H1 (cell line): ENCODE measurements around the gene PET117. TPM values are rescaled to one million over a fixed set of nuclear protein-coding genes. Genes with fewer than 3 reads are reported as not detected.

Source experiments
- CTCF ChIA-PET: fragments of 300-600 bp; sonication (Branson Sonifier 250); formaldehyde crosslinking; loops from one replicate; lab custom pipeline; 2021; ENCODE audit not compliant: partially characterized antibody; lab: Charles Lee
- POLR2A ChIA-PET: fragments of 300-600 bp; sonication (Branson Sonifier 250); formaldehyde crosslinking; loops from one replicate; lab custom pipeline; 2021; ENCODE audit warnings: inconsistent platforms; ENCODE audit not compliant: partially characterized antibody; lab: Charles Lee
- DNase-seq, 2 experiments: peaks; one replicate each; pipeline versions ENCODE4 v3.0.0 to v3.0.0-alpha.2; 2010 to 2022; ENCODE audit warnings: low spot score in 2 of 2, low read depth in 1 of 2, mixed read lengths in 1 of 2
- FAIRE-seq: peaks from 2 replicates; lab custom pipeline; 2011; peaks lifted over from hg19 to GRCh38; lab: Jason Lieb, UNC
- H2AFZ ChIP-seq: 2 replicates; pipeline ENCODE4 v1.8.1; 2012; ENCODE audit warnings: low read length, inconsistent platforms
- H2AK5ac ChIP-seq: 2 replicates; pipeline ENCODE4 v1.6.1; 2013; ENCODE audit warnings: low read depth, low read length
- H2BK120ac ChIP-seq: replicated peaks from 2 replicates; pipeline ENCODE3; 2013; ENCODE audit warnings: low read depth, low read length, inconsistent platforms
- H2BK12ac ChIP-seq: 2 replicates; pipeline ENCODE4 v1.6.1; 2013; ENCODE audit warnings: low read depth, low read length
- H2BK15ac ChIP-seq: 2 replicates; pipeline ENCODE4 v1.6.1; 2013; ENCODE audit warnings: low read length
- H2BK20ac ChIP-seq: 2 replicates; pipeline ENCODE4 v1.6.1; 2013; ENCODE audit warnings: low read length
- H2BK5ac ChIP-seq: 2 replicates; pipeline ENCODE4 v1.6.1; 2013; ENCODE audit warnings: low read depth, low read length
- H3K14ac ChIP-seq: 2 replicates; pipeline ENCODE4 v1.6.1; 2013; ENCODE audit warnings: inconsistent platforms; ENCODE audit not compliant: insufficient read length
- H3K18ac ChIP-seq: 2 replicates; pipeline ENCODE4 v1.6.1; 2013; ENCODE audit warnings: low read length; ENCODE audit errors: extremely low read depth
- H3K23ac ChIP-seq: 2 replicates; pipeline ENCODE4 v1.6.1; 2013; ENCODE audit warnings: inconsistent platforms; ENCODE audit not compliant: insufficient read length
- H3K23me2 ChIP-seq: 2 replicates; pipeline ENCODE4 v1.6.1; 2013; ENCODE audit warnings: low read depth, low read length
- H3K27ac ChIP-seq: 2 replicates; pipeline ENCODE4 v1.6.1; 2011; ENCODE audit warnings: low read depth, low read length, inconsistent platforms
- H3K27me3 ChIP-seq, 4 experiments: replicated peaks in 1 of 4; 1 replicate in 1 of 4; 2 replicates in 3 of 4; pipeline versions ENCODE4 v1.6.1 to v1.8.1; 2011 to 2013; ENCODE audit warnings: low read length in 3 of 4, mild to moderate bottlenecking in 3 of 4, inconsistent platforms in 2 of 4, mixed read lengths in 2 of 4, moderate library complexity in 1 of 4; ENCODE audit not compliant: control insufficient read depth in 3 of 4, insufficient read depth in 3 of 4; ENCODE audit errors: extremely low read depth in 1 of 4
- H3K36me3 ChIP-seq, 4 experiments: 2 replicates each; pipeline versions ENCODE4 v1.6.1 to v1.8.1; 2011 to 2013; ENCODE audit warnings: mild to moderate bottlenecking in 4 of 4, low read length in 3 of 4, moderate library complexity in 2 of 4, control low read depth in 1 of 4, inconsistent platforms in 1 of 4; ENCODE audit not compliant: insufficient read depth in 4 of 4, control insufficient read depth in 2 of 4
- H3K4ac ChIP-seq: replicated peaks from 2 replicates; pipeline ENCODE3; 2013; ENCODE audit warnings: low read length, low read depth, mixed read lengths, inconsistent platforms; ENCODE audit not compliant: insufficient read length
- H3K4me1 ChIP-seq, 4 experiments: replicated peaks in 1 of 4; 1 replicate in 1 of 4; 2 replicates in 3 of 4; pipeline versions ENCODE4 v1.6.1 to v1.8.1; 2011 to 2013; ENCODE audit warnings: low read length in 3 of 4, inconsistent platforms in 2 of 4, mixed read lengths in 1 of 4; ENCODE audit not compliant: insufficient read depth in 4 of 4, control insufficient read depth in 3 of 4
- H3K4me2 ChIP-seq, 2 experiments: 2 replicates each; pipeline versions ENCODE4 v1.6.1 to v1.8.1; 2011 to 2013; ENCODE audit warnings: low read depth in 2 of 2, low read length in 2 of 2, control low read depth in 1 of 2, inconsistent platforms in 1 of 2, mild to moderate bottlenecking in 1 of 2; ENCODE audit not compliant: insufficient read depth in 1 of 2
- H3K4me3 ChIP-seq, 4 experiments: fragments of 200-600, 300-600 bp in 1 of 4; sonication (generic), shearing (Covaris generic), sonication (Bioruptor Twin) in 1 of 4; 2 replicates each; pipeline versions ENCODE4 v1.5.1 to v1.8.1; 2011 to 2016; ENCODE audit warnings: low read length in 4 of 4, low read depth in 3 of 4, control low read depth in 2 of 4, inconsistent platforms in 2 of 4, mild to moderate bottlenecking in 2 of 4, mixed read lengths in 1 of 4, moderate library complexity in 1 of 4; ENCODE audit not compliant: insufficient read depth in 2 of 4; ENCODE audit errors: extremely low read depth in 1 of 4
- H3K56ac ChIP-seq: replicated peaks from 2 replicates; pipeline ENCODE3; 2013; ENCODE audit warnings: low read depth, mild to moderate bottlenecking, mixed read lengths, low read length, inconsistent platforms; ENCODE audit not compliant: insufficient read length
- H3K79me1 ChIP-seq: 2 replicates; pipeline ENCODE4 v1.6.1; 2013; ENCODE audit warnings: low read depth, low read length, control low read depth
- H3K79me2 ChIP-seq, 2 experiments: 2 replicates each; pipeline versions ENCODE4 v1.6.1 to v1.8.1; 2012 to 2013; ENCODE audit warnings: low read length in 2 of 2, mild to moderate bottlenecking in 2 of 2, inconsistent platforms in 1 of 2; ENCODE audit not compliant: insufficient read depth in 2 of 2, control insufficient read depth in 1 of 2
- H3K9ac ChIP-seq, 4 experiments: replicated peaks in 1 of 4; 1 replicate in 1 of 4; 2 replicates in 3 of 4; pipeline versions ENCODE4 v1.6.1 to v1.8.1; 2011 to 2013; ENCODE audit warnings: low read depth in 3 of 4, low read length in 3 of 4, control low read depth in 2 of 4, mild to moderate bottlenecking in 2 of 4, moderate library complexity in 2 of 4, inconsistent platforms in 1 of 4; ENCODE audit errors: extremely low read depth in 1 of 4
- H3K9me3 ChIP-seq, 2 experiments: 2 replicates each; pipeline versions ENCODE4 v1.6.1 to v1.8.1; 2012 to 2013; ENCODE audit warnings: mild to moderate bottlenecking in 2 of 2, moderate library complexity in 2 of 2, control low read depth in 1 of 2, inconsistent platforms in 1 of 2, low read depth in 1 of 2, low read length in 1 of 2, mixed read lengths in 1 of 2; ENCODE audit not compliant: insufficient read depth in 2 of 2
- H4K20me1 ChIP-seq, 2 experiments: replicated peaks in 1 of 2; 2 replicates each; pipeline versions ENCODE3 to v1.8.1; 2011 to 2013; ENCODE audit warnings: inconsistent platforms in 2 of 2, low read length in 2 of 2, mild to moderate bottlenecking in 1 of 2; ENCODE audit not compliant: insufficient read depth in 2 of 2, control insufficient read depth in 1 of 2
- H4K5ac ChIP-seq: 2 replicates; pipeline ENCODE4 v1.6.1; 2013; ENCODE audit warnings: low read length, low read depth, mixed read lengths, inconsistent platforms; ENCODE audit not compliant: insufficient read length
- H4K8ac ChIP-seq: 2 replicates; pipeline ENCODE4 v1.8.0; 2013; ENCODE audit warnings: mild to moderate bottlenecking, moderate library complexity, low read length, inconsistent platforms; ENCODE audit not compliant: insufficient read depth; ENCODE audit errors: extremely low read depth
- H4K91ac ChIP-seq: replicated peaks from 2 replicates; pipeline ENCODE3; 2013; ENCODE audit warnings: low read length, mixed read lengths, inconsistent platforms; ENCODE audit not compliant: insufficient read length
- BACH1 ChIP-seq: IDR thresholded peaks from 2 replicates; pipeline ENCODE4 v1.6.1; 2012; ENCODE audit warnings: low read length, improper control_type of control experiment
- CBX8 ChIP-seq: fragments of 300-800, 300-1000 bp; sonication (generic); IDR thresholded peaks from 2 replicates; pipeline ENCODE4 v1.7.1; 2016; ENCODE audit warnings: low read depth, low read length, borderline replicate concordance
- CTCF ChIP-seq, 3 experiments: IDR thresholded peaks; 1 replicate in 2 of 3; 2 replicates in 1 of 3; pipeline versions ENCODE4 v1.5.1 to v1.6.1; 2011; ENCODE audit warnings: low read length in 3 of 3, mild to moderate bottlenecking in 3 of 3, inconsistent platforms in 2 of 3, low read depth in 1 of 3, moderate library complexity in 1 of 3; ENCODE audit not compliant: insufficient read depth in 1 of 3; ENCODE audit errors: control extremely low read depth in 1 of 3
- HDAC2 ChIP-seq, 2 experiments: fragments of 300-600 bp in 1 of 2; sonication (generic) in 1 of 2; IDR thresholded peaks; 2 replicates each; pipeline ENCODE4 v1.6.1; 2011 to 2012; ENCODE audit warnings: low read depth in 2 of 2, low read length in 2 of 2, mild to moderate bottlenecking in 2 of 2, moderate library complexity in 2 of 2, borderline replicate concordance in 1 of 2, inconsistent platforms in 1 of 2
- HDAC6 ChIP-seq: IDR thresholded peaks from one replicate; pipeline ENCODE4 v1.7.1; 2012; ENCODE audit warnings: low read depth, mild to moderate bottlenecking, inconsistent platforms, low read length, moderate library complexity
- KDM4A ChIP-seq: IDR thresholded peaks from one replicate; pipeline ENCODE4 v1.7.1; 2012; ENCODE audit warnings: low read depth, mild to moderate bottlenecking, moderate library complexity, low read length, inconsistent platforms; ENCODE audit not compliant: severe bottlenecking
- PHF8 ChIP-seq: fragments of 200-600 bp; sonication (generic); conservative IDR thresholded peaks from 2 replicates; pipeline ENCODE4 v1.7.1; 2012; ENCODE audit warnings: low read depth, mild to moderate bottlenecking, inconsistent platforms, low read length, moderate library complexity
- SIRT6 ChIP-seq: IDR thresholded peaks from one replicate; pipeline ENCODE4 v1.7.1; 2012; ENCODE audit warnings: low read length, inconsistent platforms
- SP1 ChIP-seq: IDR thresholded peaks from 2 replicates; pipeline ENCODE4 v1.6.1; 2011; ENCODE audit warnings: low read depth, low read length
- SUZ12 ChIP-seq: fragments of 200-600 bp; sonication (generic); IDR thresholded peaks from 2 replicates; pipeline ENCODE4 v1.6.1; 2012; ENCODE audit warnings: mild to moderate bottlenecking, inconsistent platforms, low read length, moderate library complexity, mixed read lengths
- TAF1 ChIP-seq: IDR thresholded peaks from 2 replicates; pipeline ENCODE4 v1.6.1; 2011; ENCODE audit warnings: mild to moderate bottlenecking, low read depth, low read length
- TAF7 ChIP-seq: optimal IDR thresholded peaks from 2 replicates; pipeline ENCODE3; 2011; ENCODE audit warnings: low read depth, mild to moderate bottlenecking, inconsistent platforms, low read length, moderate library complexity, borderline replicate concordance
- WGBS, 2 experiments: shearing (Covaris generic) in 1 of 2; methylation state at CpG; one replicate each; pipeline versions ENCODE4 v1.1.6 to v1.1.7; 2013 to 2015; ENCODE audit warnings: low lambda C conversion rate in 2 of 2, mixed read lengths in 2 of 2, inconsistent platforms in 1 of 2, low coverage in 1 of 2, missing lambda C conversion rate in 1 of 2; ENCODE audit not compliant: insufficient replicate concordance in 2 of 2, insufficient coverage in 1 of 2, insufficient read length in 1 of 2; ENCODE audit errors: extremely low coverage in 1 of 2, missing lambda C conversion rate in 1 of 2; 5-methylcytosine and 5-hydroxymethylcytosine counted together
- polyA plus RNA-seq, 7 experiments: library from polyadenylated mRNA; depleted of rRNA in 3 of 7; stranded (reverse) in 5 of 7; unstranded in 2 of 7; fragments of >200 nt in 5 of 7; fragments of 200-250 nt in 2 of 7; gene quantifications; 1 replicate in 5 of 7; 2 replicates in 1 of 7; 4 replicates in 1 of 7; pipeline versions ENCODE4 v1.2.1 to v1.2.3, GENCODE V29; 2011 to 2013; ENCODE audit warnings: missing spikeins in 2 of 7, mixed read lengths in 2 of 7
- total RNA-seq: library from RNA; stranded (reverse); fragmentation: NEBNext Ultra II Directional; extraction: Animal tissue kit (Norgen Biotek cat#: 25700); gene quantifications from 2 replicates; pipeline ENCODE4 v1.2.1, GENCODE V29; 2021

The PET117 gene
- total and polyA plus RNA-seq, 2 of the 8 experiments (the other 6 are each of a cell fraction or from before 2014, with no cell fraction given) = 9.1 to 23.8 TPM

- no peak overlapping the region for H3K9ac ChIP-seq
- H4K91ac ChIP-seq = no peak overlapping the region
- 88% methylated on average over 1 of the region's 2 CpGs; no CpG with 5 or more reads in 1 of the 2 experiments for WGBS, 2 experiments
- H3K18ac ChIP-seq = no peak overlapping the region
- H4K20me1 ChIP-seq = peaks cover 0 to 4% of the 10 kb centered on the region in 2 experiments
- FAIRE-seq (no peak), DNase-seq (no peak)
- H3K4me3 ChIP-seq = no peak overlapping the region
- H4K5ac ChIP-seq = no peak overlapping the region
- H3K9me3 ChIP-seq = no peaks in the 10 kb centered on the region
- H3K79me2 ChIP-seq = peaks cover 0 to 27% of the 10 kb centered on the region in 2 experiments; a peak in 3 of 4 replicates
- ChIA-PET CTCF (interaction anchor here (1.7 kb wide), 1 partner anchor 12 kb away, joined by 4 read pairs; no protein-coding TSS in a partner anchor), POLR2A (no interaction called here)
- H2AFZ ChIP-seq = no peak overlapping the region
- no peak overlapping the region for H3K23ac ChIP-seq
- peaks cover 5% of the 10 kb centered on the region for H3K79me1 ChIP-seq
- no peak overlapping the region for H2BK12ac ChIP-seq
- no peak overlapping the region for H2BK15ac ChIP-seq
- no peak overlapping the region for H2AK5ac ChIP-seq
- no peak overlapping the region for H2BK120ac ChIP-seq
- H3K14ac ChIP-seq = no peak overlapping the region
- H3K36me3 ChIP-seq = peaks cover 8 to 34% (median 22%) of the 10 kb centered on the region in 4 experiments; a peak in 7 of 8 replicates
- no peak overlapping the region for H3K4ac ChIP-seq
- H3K27me3 ChIP-seq = no peaks in the 10 kb centered on the region
- no peak overlapping the region for H3K27ac ChIP-seq
- no peaks in the 10 kb centered on the region; a peak in 1 of 7 replicates for H3K4me1 ChIP-seq
- H4K8ac ChIP-seq = no peak overlapping the region
- H3K4me2 ChIP-seq = no peak overlapping the region
- no peaks in the 10 kb centered on the region for H3K23me2 ChIP-seq
- no peak overlapping the region for H2BK20ac ChIP-seq
- H3K56ac ChIP-seq = no peak overlapping the region
- no peak overlapping the region for H2BK5ac ChIP-seq
- no peak for TF ChIP-seq CTCF (IDR thresholded peaks at IDR 0.05; ENCODE audit: control extremely low read depth in 1 of 3, insufficient read depth in 1 of 3, low read depth in 1 of 3, low read length in 3 of 3)
- no peak for TF ChIP-seq KDM4A
- TF ChIP-seq HDAC2 (IDR thresholded peaks at IDR 0.05; ENCODE audit: borderline replicate concordance in 1 of 2, low read depth in 2 of 2, low read length in 2 of 2) = no peak
- no peak for TF ChIP-seq TAF1
- TF ChIP-seq SUZ12 = no peak
- no peak for TF ChIP-seq PHF8
- TF ChIP-seq SP1 = no peak
- no peak for TF ChIP-seq HDAC6
- no peak for TF ChIP-seq TAF7
- TF ChIP-seq CBX8 = no peak
- no peak for TF ChIP-seq SIRT6
- no peak for TF ChIP-seq BACH1
Measured at GRCh38 chr20:18164356-18164755, 26.7 kb downstream of the PET117 start.
